ENCODE results near the gene CYTL1. TPM values are rescaled to one million over a fixed set of nuclear protein-coding genes. Genes with fewer than 3 reads are reported as not detected.

The CYTL1 gene
- polyA plus RNA-seq, 1 experiment = not detected

GRCh38 chr4:4968161-4968725, 51.0 kb downstream of the CYTL1 start:
- Histone ChIP-seq H3K36me3 (ENCODE audit: control insufficient read depth, insufficient read depth, low read length) (no peaks in the 10 kb centered on the region), H3K27me3 (ENCODE audit: control insufficient read depth, insufficient read depth, low read length) (no peaks in the 10 kb centered on the region), H3K4me3 (ENCODE audit: low read depth, low read length) (no peak overlapping the region)
- ChIA-PET CTCF (no interaction called here), POLR2A (no interaction called here)
- DNase-seq (ENCODE audit: low read depth) = no peak
- no peak for TF ChIP-seq CTCF (IDR thresholded peaks at IDR 0.05; ENCODE audit: insufficient read depth, low read depth, low read length)

Other genes with a start within 250 kb of the CYTL1 start
- 4.4 and 6.9 TPM in 2 replicates for gene MSX1, start 159.8 kb downstream of the CYTL1 start, polyA plus RNA-seq (2011; rRNA removed)
- 5.6 and 11.2 TPM in 2 replicates for gene STK32B, start 32.0 kb upstream of the CYTL1 start, polyA plus RNA-seq (2011; rRNA removed)